ENCODE data around the gene BIRC7. TPM values are rescaled to one million over a fixed set of nuclear protein-coding genes. Genes with fewer than 3 reads are reported as not detected.

Gene BIRC7
- polyA plus RNA-seq, 3 donors = 0.61 to 1.3 (median 0.75) TPM

Other genes starting within 250 kb of the BIRC7 start
- gene BHLHE23, start 228.9 kb upstream of the BIRC7 start, polyA plus RNA-seq (ENCODE audit: insufficient read length in 3 of 3) = under 1 TPM in 1 of 3 donors, not detected in 2; 0.07 TPM
- gene YTHDF1, start 19.8 kb upstream of the BIRC7 start, polyA plus RNA-seq (ENCODE audit: insufficient read length in 3 of 3) = 10 to 100 TPM; 42.7 to 44.6 (median 44.4) TPM
- gene NKAIN4, start 18.6 kb downstream of the BIRC7 start, polyA plus RNA-seq (ENCODE audit: insufficient read length in 3 of 3) = 10 to 100 TPM; 27.2 to 43.8 (median 41.1) TPM
- 10 to 100 TPM; 72.4 to 83.1 (median 77.7) TPM for gene ARFGAP1, start 36.9 kb downstream of the BIRC7 start, polyA plus RNA-seq (ENCODE audit: insufficient read length in 3 of 3)
- 1 to 10 TPM in 2 of 3 donors, under 1 TPM in 1; 0.95 to 1.2 (median 1.1) TPM for gene COL20A1, start 57.3 kb downstream of the BIRC7 start, polyA plus RNA-seq (ENCODE audit: insufficient read length in 3 of 3)
- gene CHRNA4, start 125.4 kb downstream of the BIRC7 start, polyA plus RNA-seq (ENCODE audit: insufficient read length in 3 of 3) = 10 to 100 TPM in 2 of 3 donors, 1 to 10 TPM in 1; 8.6 to 23.6 (median 19.1) TPM
- gene KCNQ2, start 236.8 kb downstream of the BIRC7 start, polyA plus RNA-seq (ENCODE audit: insufficient read length in 3 of 3) = 1 to 10 TPM; 7.1 to 8.9 (median 8.1) TPM